Osteocyte (in vitro differentiated cells): ENCODE measurements around the gene MAPK4. TPM values are rescaled to one million over a fixed set of nuclear protein-coding genes. Genes with fewer than 3 reads are reported as not detected.
"Not testable (repeated sequence)": the region's sequence is repeated elsewhere in the genome, so short reads cannot be mapped to it uniquely, and the experiment has no call there.

Source experiments
- DNase-seq: peaks from one replicate; pipeline ENCODE4 v3.0.0; 2021; ENCODE audit warnings: mixed read lengths; ENCODE audit not compliant: unreplicated experiment; ENCODE audit errors: extremely low spot score
- H3K27ac Mint-ChIP-seq: one replicate; pipeline ENCODE4 v1.8.0; 2021; ENCODE audit warnings: mild to moderate bottlenecking, mixed read lengths; ENCODE audit not compliant: unreplicated experiment
- H3K27me3 Mint-ChIP-seq: one replicate; pipeline ENCODE4 v1.8.0; 2021; ENCODE audit warnings: mixed read lengths; ENCODE audit not compliant: unreplicated experiment
- H3K36me3 Mint-ChIP-seq: one replicate; pipeline ENCODE4 v1.8.0; 2021; ENCODE audit warnings: mixed read lengths; ENCODE audit not compliant: unreplicated experiment
- H3K4me1 Mint-ChIP-seq: one replicate; pipeline ENCODE4 v1.8.0; 2021; ENCODE audit warnings: mixed read lengths; ENCODE audit not compliant: unreplicated experiment
- H3K4me3 Mint-ChIP-seq: one replicate; pipeline ENCODE4 v1.8.0; 2021; ENCODE audit warnings: mild to moderate bottlenecking, moderate library complexity, mixed read lengths; ENCODE audit not compliant: unreplicated experiment
- H3K9me3 Mint-ChIP-seq: one replicate; pipeline ENCODE4 v1.8.0; 2021; ENCODE audit warnings: mixed read lengths; ENCODE audit not compliant: unreplicated experiment
- total RNA-seq: library from RNA; stranded (reverse); gene quantifications from 2 replicates; pipeline ENCODE4 v1.2.1, GENCODE V29; 2021
- TF ChIP-seq, protein P1 (sequence below): fragments of 200-600 bp; sonication (generic); IDR thresholded peaks from 2 replicates; pipeline ENCODE4 v1.5.0; 2021; ENCODE audit warnings: antibody characterized with exemption, mild to moderate bottlenecking, moderate library complexity

Gene MAPK4
- total RNA-seq, 1 donor from 2014 or later, result not detected

DNA sequence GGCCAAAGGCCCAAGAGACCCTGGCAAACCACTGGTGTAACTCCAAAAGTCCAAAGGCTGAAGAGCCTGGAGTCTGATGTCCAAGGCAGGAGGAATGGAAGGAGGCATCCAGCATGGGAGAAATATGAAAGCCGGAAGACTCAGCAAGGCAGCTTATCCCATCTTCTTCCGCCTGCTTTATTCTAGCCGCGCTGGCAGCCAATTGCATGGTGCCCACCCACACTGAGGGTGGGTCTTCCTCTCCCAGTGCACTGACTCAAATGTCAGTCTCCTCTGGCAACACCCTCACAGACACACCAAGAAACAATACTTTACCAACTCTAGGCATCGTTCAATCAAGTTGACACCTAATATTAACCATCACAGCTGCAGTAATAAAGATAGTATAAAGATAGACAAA lies 34.1 kb downstream of the MAPK4 start:
- Mint-ChIP-seq H3K9me3 (no peaks in the 10 kb centered on the region), H3K27ac (no peak overlapping the region), H3K27me3 (no peaks in the 10 kb centered on the region), H3K36me3 (no peaks in the 10 kb centered on the region), H3K4me3 (no peak overlapping the region), H3K4me1 (no peaks in the 10 kb centered on the region)
- TF ChIP-seq, protein P1, sequence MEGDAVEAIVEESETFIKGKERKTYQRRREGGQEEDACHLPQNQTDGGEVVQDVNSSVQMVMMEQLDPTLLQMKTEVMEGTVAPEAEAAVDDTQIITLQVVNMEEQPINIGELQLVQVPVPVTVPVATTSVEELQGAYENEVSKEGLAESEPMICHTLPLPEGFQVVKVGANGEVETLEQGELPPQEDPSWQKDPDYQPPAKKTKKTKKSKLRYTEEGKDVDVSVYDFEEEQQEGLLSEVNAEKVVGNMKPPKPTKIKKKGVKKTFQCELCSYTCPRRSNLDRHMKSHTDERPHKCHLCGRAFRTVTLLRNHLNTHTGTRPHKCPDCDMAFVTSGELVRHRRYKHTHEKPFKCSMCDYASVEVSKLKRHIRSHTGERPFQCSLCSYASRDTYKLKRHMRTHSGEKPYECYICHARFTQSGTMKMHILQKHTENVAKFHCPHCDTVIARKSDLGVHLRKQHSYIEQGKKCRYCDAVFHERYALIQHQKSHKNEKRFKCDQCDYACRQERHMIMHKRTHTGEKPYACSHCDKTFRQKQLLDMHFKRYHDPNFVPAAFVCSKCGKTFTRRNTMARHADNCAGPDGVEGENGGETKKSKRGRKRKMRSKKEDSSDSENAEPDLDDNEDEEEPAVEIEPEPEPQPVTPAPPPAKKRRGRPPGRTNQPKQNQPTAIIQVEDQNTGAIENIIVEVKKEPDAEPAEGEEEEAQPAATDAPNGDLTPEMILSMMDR, result no peak
- no peak for DNase-seq

DNA sequence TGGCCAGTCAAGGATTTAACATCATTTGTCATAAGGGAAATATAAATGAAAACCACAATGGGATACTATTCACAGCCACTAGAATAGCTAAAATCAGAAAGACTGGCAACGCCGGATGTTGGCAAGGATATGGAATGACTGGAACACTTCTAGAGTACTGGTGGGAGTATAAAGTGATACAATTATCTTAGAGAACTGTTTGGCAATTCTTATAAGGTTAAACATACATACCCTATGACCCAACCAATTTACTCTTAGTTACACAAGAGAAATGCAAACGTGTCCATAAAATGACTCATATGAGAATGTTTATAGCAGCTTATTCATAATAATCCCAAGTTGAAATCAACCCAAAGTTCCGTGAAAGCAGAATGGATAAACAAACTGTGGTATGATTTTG lies 35.1 kb downstream of the MAPK4 start:
- H3K36me3 Mint-ChIP-seq, result no peaks in the 10 kb centered on the region
- no peak for DNase-seq

DNA sequence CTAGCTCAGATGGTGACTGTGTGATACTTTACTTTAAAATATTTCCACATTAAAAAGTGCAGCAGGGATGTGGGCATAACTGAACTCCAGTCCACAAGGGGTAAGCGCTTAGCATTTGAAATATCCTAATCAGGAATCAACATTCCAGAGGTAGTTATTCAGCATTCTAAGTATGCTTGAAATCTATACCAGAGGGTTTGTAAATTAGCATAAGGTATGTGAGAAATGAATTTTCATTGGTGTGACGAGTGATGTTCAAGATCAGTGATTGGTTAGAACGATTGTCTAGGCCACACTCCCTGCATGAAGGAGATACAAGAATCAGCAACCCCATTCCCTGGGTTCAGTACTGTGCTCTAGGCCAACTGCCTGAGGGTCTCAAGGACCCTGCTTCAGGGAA lies 42.6 kb downstream of the MAPK4 start:
- no peak overlapping the region for H3K27ac Mint-ChIP-seq
- no peak for DNase-seq
- H3K36me3 Mint-ChIP-seq, result no peaks in the 10 kb centered on the region
- H3K27me3 Mint-ChIP-seq, result no peaks in the 10 kb centered on the region
- no peak overlapping the region for H3K4me3 Mint-ChIP-seq
- TF ChIP-seq, protein P1, result no peak
- H3K4me1 Mint-ChIP-seq, result no peaks in the 10 kb centered on the region
- H3K9me3 Mint-ChIP-seq, result no peaks in the 10 kb centered on the region

More for the DNA sequence above, 35.1 kb downstream of the MAPK4 start:
- Mint-ChIP-seq H3K27me3 (no peaks in the 10 kb centered on the region), H3K4me1 (no peaks in the 10 kb centered on the region), H3K9me3 (no peaks in the 10 kb centered on the region), H3K27ac (no peak overlapping the region), H3K4me3 (no peak overlapping the region)
- TF ChIP-seq, protein P1, result no peak

DNA sequence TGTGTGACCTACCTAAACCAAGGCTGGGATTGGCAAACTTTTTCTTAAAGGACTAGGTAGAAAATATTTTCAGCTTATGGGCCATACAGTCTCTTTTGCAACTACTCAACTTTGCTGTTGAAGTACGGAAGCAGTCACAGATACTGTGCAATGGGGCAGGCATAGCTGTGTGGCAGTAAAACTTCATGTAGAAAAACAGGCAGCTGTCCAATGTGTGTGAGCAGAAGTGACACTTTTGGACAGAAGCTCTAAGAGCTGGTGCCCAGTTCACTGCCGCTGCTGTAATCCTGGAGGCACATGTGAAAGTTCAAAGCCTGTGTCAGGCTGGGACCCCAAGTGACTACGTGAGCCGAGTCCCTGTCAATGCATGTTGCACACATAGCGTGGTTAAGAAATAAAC lies 46.7 kb downstream of the MAPK4 start:
- DNase-seq, result no peak
- Mint-ChIP-seq H3K4me3 (no peak overlapping the region), H3K4me1 (no peaks in the 10 kb centered on the region), H3K27me3 (no peaks in the 10 kb centered on the region), H3K9me3 (no peaks in the 10 kb centered on the region), H3K36me3 (no peaks in the 10 kb centered on the region), H3K27ac (no peak overlapping the region)
- TF ChIP-seq, protein P1, result no peak

DNA sequence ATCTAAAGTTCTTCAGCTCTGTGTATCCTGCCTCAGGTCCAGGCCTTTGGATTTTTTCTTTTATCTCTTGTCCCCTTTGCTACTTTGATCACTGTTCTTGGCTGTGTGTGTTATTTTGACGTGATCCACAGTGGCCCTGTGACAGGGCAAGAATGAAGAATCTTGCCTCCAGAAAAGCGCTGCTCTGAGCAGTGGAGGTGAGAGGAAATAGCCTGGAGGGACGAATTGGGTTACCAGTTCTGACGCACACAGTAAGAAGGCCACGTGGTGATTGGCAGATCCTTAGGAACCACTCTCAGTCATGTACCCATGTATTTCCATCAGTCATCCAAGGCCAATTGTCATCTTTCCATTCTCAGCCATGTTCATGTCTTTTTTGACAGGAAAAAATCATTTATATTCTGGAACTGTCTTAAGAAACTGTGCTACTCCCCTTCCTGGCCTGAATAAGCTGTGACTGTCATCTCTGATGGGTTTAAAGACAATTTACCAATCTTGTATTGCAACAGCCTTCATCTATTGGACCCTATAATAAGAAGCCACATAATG lies 47.6 kb downstream of the MAPK4 start:
- H3K36me3 Mint-ChIP-seq, result no peaks in the 10 kb centered on the region

DNA sequence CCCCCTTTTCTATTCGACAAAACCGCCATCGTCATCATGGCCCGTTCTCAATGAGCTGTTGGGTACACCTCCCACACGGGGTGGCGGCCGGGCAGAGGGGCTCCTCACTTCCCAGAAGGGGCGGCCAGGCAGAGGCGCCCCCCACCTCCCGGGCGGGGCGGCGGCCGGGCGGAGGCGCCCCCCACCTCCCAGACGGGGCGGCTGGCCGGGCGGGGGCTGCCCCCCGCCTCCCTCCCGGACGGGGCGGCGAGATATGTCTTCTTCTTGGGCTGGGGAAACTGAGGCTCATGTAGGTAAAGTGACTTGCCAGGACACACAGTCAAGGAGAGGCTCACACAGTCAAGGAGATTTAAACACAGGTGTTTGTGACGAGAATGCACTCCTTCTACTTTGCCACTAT lies 49.3 kb downstream of the MAPK4 start:
- not testable (repeated sequence) for H3K4me3 Mint-ChIP-seq, H3K27me3 Mint-ChIP-seq, DNase-seq, H3K27ac Mint-ChIP-seq, H3K36me3 Mint-ChIP-seq, H3K4me1 Mint-ChIP-seq
- H3K9me3 Mint-ChIP-seq, result peaks cover 14% of the 10 kb centered on the region

More for the DNA sequence above, 47.6 kb downstream of the MAPK4 start:
- Mint-ChIP-seq H3K27me3 (no peaks in the 10 kb centered on the region), H3K4me3 (no peak overlapping the region), H3K27ac (no peak overlapping the region), H3K9me3 (peaks cover 5% of the 10 kb centered on the region), H3K4me1 (no peaks in the 10 kb centered on the region)
- no peak for DNase-seq
- TF ChIP-seq, protein P1, result no peak
